Choroid plexus epithelial cell (primary cell): ENCODE results near the gene TCFL5.

Experiments
- DNase-seq: peaks from one replicate; pipeline ENCODE4 v3.0.0-alpha.2; 2010; ENCODE audit warnings: low read depth
- H3K4me3 ChIP-seq: 2 replicates; pipeline ENCODE4 v1.5.1; 2011; ENCODE audit warnings: low read depth, mild to moderate bottlenecking, control low read depth, low read length, moderate library complexity
- TF ChIP-seq, protein P1 (sequence below): conservative IDR thresholded peaks from 2 replicates; pipeline ENCODE4 v1.5.1; 2011; ENCODE audit warnings: low read depth, mild to moderate bottlenecking, control low read depth, inconsistent platforms, low read length, moderate library complexity

The TCFL5 gene

DNA sequence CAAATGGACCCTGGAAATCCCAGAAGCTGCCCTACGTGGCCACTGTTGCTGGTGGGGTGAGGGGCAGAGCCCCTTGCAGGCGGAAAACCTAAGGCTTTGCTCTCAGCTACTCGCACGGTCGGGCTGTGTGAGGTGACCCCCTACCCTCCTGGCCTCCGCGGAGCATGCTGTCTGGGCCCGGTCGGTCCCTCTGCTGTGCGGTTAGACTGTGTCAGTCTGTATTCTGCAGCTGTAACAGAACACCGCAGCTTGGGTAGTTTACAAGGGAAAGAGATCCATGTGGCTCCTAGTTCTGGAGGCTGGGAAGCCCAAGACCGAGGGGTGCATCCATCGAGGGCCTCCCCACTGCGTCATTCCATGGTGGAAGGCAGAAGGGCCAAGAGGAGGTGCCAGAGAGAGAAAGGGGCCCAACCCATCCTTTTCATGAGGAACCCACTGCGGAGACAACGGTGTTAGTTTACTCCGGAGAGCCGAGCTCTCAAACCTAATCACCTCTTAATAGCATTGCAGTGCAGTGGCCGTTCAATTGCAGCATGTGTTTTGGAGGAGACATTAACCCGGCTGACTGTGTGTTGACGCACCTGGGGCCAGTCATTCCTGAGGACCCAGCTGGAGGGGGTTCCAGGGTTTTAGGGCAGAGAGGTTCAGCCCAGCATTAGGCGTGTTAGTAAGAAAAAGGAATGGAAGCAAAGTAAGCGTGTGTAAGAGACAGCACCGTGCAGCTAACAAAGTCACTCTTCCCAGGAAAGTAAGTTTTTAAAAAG is 26.5 kb downstream of the TCFL5 start:
- no peak overlapping the region for H3K4me3 ChIP-seq
- DNase-seq = no peak
- TF ChIP-seq, protein P1, sequence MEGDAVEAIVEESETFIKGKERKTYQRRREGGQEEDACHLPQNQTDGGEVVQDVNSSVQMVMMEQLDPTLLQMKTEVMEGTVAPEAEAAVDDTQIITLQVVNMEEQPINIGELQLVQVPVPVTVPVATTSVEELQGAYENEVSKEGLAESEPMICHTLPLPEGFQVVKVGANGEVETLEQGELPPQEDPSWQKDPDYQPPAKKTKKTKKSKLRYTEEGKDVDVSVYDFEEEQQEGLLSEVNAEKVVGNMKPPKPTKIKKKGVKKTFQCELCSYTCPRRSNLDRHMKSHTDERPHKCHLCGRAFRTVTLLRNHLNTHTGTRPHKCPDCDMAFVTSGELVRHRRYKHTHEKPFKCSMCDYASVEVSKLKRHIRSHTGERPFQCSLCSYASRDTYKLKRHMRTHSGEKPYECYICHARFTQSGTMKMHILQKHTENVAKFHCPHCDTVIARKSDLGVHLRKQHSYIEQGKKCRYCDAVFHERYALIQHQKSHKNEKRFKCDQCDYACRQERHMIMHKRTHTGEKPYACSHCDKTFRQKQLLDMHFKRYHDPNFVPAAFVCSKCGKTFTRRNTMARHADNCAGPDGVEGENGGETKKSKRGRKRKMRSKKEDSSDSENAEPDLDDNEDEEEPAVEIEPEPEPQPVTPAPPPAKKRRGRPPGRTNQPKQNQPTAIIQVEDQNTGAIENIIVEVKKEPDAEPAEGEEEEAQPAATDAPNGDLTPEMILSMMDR = no peak

- no peak overlapping the region for H3K4me3 ChIP-seq
- DNase-seq = no peak
- TF ChIP-seq, protein P1 = no peak
Observed at GRCh38 chr20:62832951-62833391, 28.7 kb downstream of the TCFL5 start.

DNA sequence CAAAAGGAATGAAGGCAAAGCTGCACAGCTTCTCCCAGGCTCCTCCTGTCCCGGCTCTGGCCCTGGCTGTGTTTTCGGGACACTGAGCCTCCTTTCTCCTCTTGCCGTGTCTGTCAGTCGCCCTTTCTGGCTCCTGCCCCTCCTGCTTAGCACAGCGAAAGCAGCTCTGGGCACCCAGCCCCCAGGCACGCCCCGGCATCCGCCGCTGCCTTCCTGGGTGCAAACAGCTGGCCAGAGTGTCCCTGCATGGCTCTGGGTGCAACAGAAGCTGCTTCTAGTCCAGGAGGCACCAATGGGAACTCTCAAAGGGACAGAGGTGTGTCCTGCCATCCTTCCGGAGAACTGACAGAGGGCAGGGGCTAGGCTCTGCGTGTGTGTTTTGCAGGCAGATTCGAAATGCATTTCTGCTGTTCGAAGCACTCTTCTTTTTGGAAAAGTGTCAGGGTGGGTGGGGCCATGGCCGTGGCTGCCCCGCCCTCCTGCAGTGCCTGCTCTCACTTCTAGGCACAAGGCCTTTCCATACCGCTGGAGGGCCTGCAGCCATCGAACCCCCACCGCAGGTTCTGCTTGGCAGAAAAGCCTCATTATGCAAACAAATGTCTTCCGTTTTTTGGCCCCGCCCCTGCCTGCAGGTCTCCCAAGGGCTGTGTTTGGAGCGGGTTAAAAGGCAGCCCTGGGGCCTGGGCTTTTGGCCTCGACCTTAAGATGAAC is 29.3 kb downstream of the TCFL5 start:
- no peak overlapping the region for H3K4me3 ChIP-seq
- TF ChIP-seq, protein P1 = no peak
- DNase-seq = no peak

DNA sequence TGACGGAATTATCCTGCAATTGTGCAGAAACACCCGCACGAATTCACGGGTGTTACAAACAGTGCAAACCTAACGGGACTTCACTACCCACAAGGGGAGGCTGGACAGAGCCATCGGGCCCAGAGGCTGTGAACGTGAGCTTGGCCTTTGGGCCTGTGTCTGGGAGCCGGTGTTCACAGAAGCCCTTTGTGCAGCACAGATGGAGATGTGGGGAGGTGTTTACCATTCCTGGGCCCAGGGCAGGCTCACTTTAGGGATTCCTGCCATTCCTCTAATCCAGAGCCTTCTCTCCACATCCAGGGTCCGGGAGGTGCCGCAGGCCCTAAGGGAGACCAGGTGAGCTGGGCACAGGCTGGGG is 29.8 kb downstream of the TCFL5 start:
- no peak overlapping the region for H3K4me3 ChIP-seq
- TF ChIP-seq, protein P1 = no peak

DNA sequence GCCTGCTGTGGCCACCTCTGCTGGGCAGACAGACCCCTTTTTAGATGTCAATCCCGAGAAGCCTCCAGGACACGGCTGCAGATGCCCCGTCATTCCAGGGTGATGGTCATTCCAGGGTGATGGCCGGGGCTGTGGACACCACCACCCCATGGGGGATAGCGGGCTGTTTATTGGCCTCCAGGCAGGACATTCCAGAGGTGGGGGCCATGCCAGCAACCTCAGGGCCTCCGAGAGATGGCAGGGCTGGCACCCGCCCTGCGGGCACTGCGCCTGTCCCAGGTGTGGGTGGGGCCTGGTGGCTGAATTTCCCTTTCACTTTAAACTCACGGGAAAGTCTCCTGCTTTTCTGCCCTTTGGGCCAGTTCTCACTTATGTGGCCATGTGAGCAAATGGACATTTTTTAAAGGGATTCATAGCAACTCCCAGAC is 30.2 kb downstream of the TCFL5 start:
- DNase-seq = no peak
- TF ChIP-seq, protein P1 = no peak

More for the DNA sequence above, 29.8 kb downstream of the TCFL5 start:
- DNase-seq = no peak

GRCh38 chr20:62830821-62831220 is 30.8 kb downstream of the TCFL5 start:
- DNase-seq = no peak
- no peak overlapping the region for H3K4me3 ChIP-seq
- TF ChIP-seq, protein P1 = no peak

More for the DNA sequence above, 30.2 kb downstream of the TCFL5 start:
- H3K4me3 ChIP-seq = no peak overlapping the region
